ENCODE data around the gene RNF19B. TPM values are rescaled to one million over a fixed set of nuclear protein-coding genes. Genes with fewer than 3 reads are reported as not detected.

The RNF19B gene
- total and polyA plus RNA-seq, 2 of the 8 experiments (the other 6 are each of a cell fraction or from before 2014, with no cell fraction given) = 9.2 to 11.2 TPM

DNA sequence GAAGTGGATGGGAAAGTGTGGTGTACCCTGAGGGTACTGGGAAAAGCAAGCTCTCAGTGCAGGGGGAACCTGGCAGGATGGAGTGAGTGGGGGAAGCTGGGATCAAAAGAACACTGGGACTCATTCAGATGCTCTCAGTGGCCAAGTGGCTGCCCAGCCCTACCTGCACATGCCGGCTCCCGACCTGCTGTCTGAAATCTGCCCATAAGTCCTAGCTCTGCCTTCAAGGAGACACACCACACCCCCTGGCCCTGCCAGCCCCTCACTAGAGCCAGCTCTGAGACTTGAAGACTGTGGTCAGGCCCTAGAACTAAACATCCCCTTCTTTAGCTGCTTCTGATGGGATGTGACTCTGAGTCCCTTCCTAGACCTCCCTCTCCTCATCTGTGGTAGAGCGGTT lies 65.7 kb downstream of the RNF19B start (continued):
- no peak for TF ChIP-seq CTBP2 (IDR thresholded peaks at IDR 0.05; ENCODE audit: borderline replicate concordance, insufficient read depth, insufficient read length, low read length)
